Retina (tissue), 1 donor: ENCODE measurements around the gene NPR1.
"Not testable (repeated sequence)": the region's sequence is repeated elsewhere in the genome, so short reads cannot be mapped to it uniquely, and the experiment has no call there.

ENCODE experiments used
- DNase-seq: peaks from one replicate; pipeline ENCODE4 v3.0.0-alpha.2; 2016

The NPR1 gene

GRCh38 chr1:153678519-153679336, at the start of gene NPR1:
NPR1 (plus strand) TSS chr1:153678688; CDS start chr1:153679109, 421 bp downstream.
- peak; percentile 72 for DNase-seq

- no peak for DNase-seq
Measured at GRCh38 chr1:153629343-153629665, 49.2 kb upstream of the NPR1 start.

- no peak for DNase-seq
Measured at GRCh38 chr1:153629971-153630370, 48.5 kb upstream of the NPR1 start.

GRCh38 chr1:153630384-153630783, 48.1 kb upstream of the NPR1 start:
- DNase-seq = no peak

- DNase-seq = no peak
Measured at GRCh38 chr1:153631047-153632022, 47.2 kb upstream of the NPR1 start.

GRCh38 chr1:153633161-153633753, 45.2 kb upstream of the NPR1 start:
- no peak for DNase-seq

GRCh38 chr1:153633754-153634665, 44.5 kb upstream of the NPR1 start, which contains the start of gene CHTOP:
CHTOP (plus strand) TSS chr1:153634066; CDS start chr1:153636589, 2,523 bp downstream.
- DNase-seq = peak; percentile 98

- no peak for DNase-seq
Measured at GRCh38 chr1:153635872-153636271, 42.6 kb upstream of the NPR1 start.

- DNase-seq = no peak
Measured at GRCh38 chr1:153636312-153636711, 42.2 kb upstream of the NPR1 start.

GRCh38 chr1:153638261-153638660, 40.2 kb upstream of the NPR1 start:
- DNase-seq = no peak

GRCh38 chr1:153639280-153639679, 39.2 kb upstream of the NPR1 start:
- no peak for DNase-seq

- not testable (repeated sequence) for DNase-seq
Measured at GRCh38 chr1:153640213-153640612, 38.3 kb upstream of the NPR1 start.

GRCh38 chr1:153640861-153641260, 37.6 kb upstream of the NPR1 start:
- no peak for DNase-seq

- no peak for DNase-seq
Measured at GRCh38 chr1:153642161-153642560, 36.3 kb upstream of the NPR1 start.

- DNase-seq = no peak
Measured at GRCh38 chr1:153643100-153643499, 35.4 kb upstream of the NPR1 start.

GRCh38 chr1:153643816-153644215, 34.7 kb upstream of the NPR1 start:
- DNase-seq = no peak

GRCh38 chr1:153646672-153647345, 31.7 kb upstream of the NPR1 start:
- no peak for DNase-seq

- DNase-seq = no peak
Measured at GRCh38 chr1:153647346-153647714, 31.2 kb upstream of the NPR1 start.

GRCh38 chr1:153648000-153648643, 30.4 kb upstream of the NPR1 start:
- no peak for DNase-seq

GRCh38 chr1:153649137-153649862, 29.2 kb upstream of the NPR1 start:
- DNase-seq = no peak
